Kidney (tissue), 14 donors: ENCODE results near the gene VPS35. TPM values are rescaled to one million over a fixed set of nuclear protein-coding genes. Genes with fewer than 3 reads are reported as not detected.

Source experiments
- DNase-seq, 5 donors: peaks; one replicate each; pipeline ENCODE4 v3.0.0-alpha.2; 2013 to 2020
- FAIRE-seq: peaks from 2 replicates; lab custom pipeline; 2012; peaks lifted over from hg19 to GRCh38; lab: Jason Lieb, UNC
- H3K27ac ChIP-seq, 2 donors: one replicate each; pipeline ENCODE4 v1.7.0; 2013; ENCODE audit warnings: low read depth in 2 of 2, low read length in 2 of 2, inconsistent platforms in 1 of 2
- H3K27me3 ChIP-seq: one replicate; pipeline ENCODE4 v1.7.1; 2013; ENCODE audit warnings: low read length, inconsistent platforms; ENCODE audit not compliant: control insufficient read depth, insufficient read depth
- H3K36me3 ChIP-seq, 3 donors: one replicate each; pipeline versions ENCODE4 v1.7.0 to v1.7.1; 2013; ENCODE audit warnings: low read length in 3 of 3, control low read depth in 1 of 3, inconsistent platforms in 1 of 3; ENCODE audit not compliant: insufficient read depth in 3 of 3, control insufficient read depth in 2 of 3
- H3K4me1 ChIP-seq, 3 donors: one replicate each; pipeline versions ENCODE4 v1.7.0 to v1.7.1; 2013; ENCODE audit warnings: low read length in 3 of 3, inconsistent platforms in 1 of 3, low read depth in 1 of 3; ENCODE audit not compliant: control insufficient read depth in 2 of 3, insufficient read depth in 2 of 3
- H3K4me3 ChIP-seq, 3 donors: one replicate each; pipeline versions ENCODE4 v1.7.0 to v1.8.1; 2013; ENCODE audit warnings: low read length in 3 of 3, control low read depth in 1 of 3, inconsistent platforms in 1 of 3
- H3K9ac ChIP-seq, 3 donors: one replicate each; pipeline versions ENCODE4 v1.7.0 to v1.7.1; 2013; ENCODE audit warnings: low read length in 3 of 3, control low read depth in 1 of 3, inconsistent platforms in 1 of 3
- H3K9me3 ChIP-seq, 3 donors: one replicate each; pipeline versions ENCODE4 v1.7.0 to v1.7.1; 2013; ENCODE audit warnings: low read length in 3 of 3, control low read depth in 1 of 3, inconsistent platforms in 1 of 3; ENCODE audit not compliant: control insufficient read depth in 2 of 3, insufficient read depth in 1 of 3
- intact Hi-C: fragments of 100-400 bp; cut with DNase I; formaldehyde crosslinking; loops from one replicate; pipeline ENCODE4 v1.11.1; 2022
- polyA plus RNA-seq: library from polyadenylated mRNA; stranded (reverse); fragments of 350-450 nt; fragmentation: Illumina TruSeq; extraction: RNeasy Lipid Tissue Mini Kit (QIAGEN cat#74804); gene quantifications from one replicate; pipeline ENCODE4 v1.2.3, GENCODE V29; 2014; ENCODE audit warnings: low read depth, low replicate concordance; ENCODE audit not compliant: insufficient read depth
- total RNA-seq: library from RNA; stranded (reverse); fragmentation: NEBNext Ultra II Directional; extraction: Animal tissue kit (Norgen Biotek cat#: 25700); gene quantifications from one replicate; pipeline ENCODE4 v1.2.1, GENCODE V29; 2021
- TF ChIP-seq, protein P1 (sequence below): IDR thresholded peaks from 3 replicates; pipeline ENCODE4 v1.5.1; 2012; ENCODE audit warnings: mild to moderate bottlenecking, moderate library complexity, borderline replicate concordance; ENCODE audit not compliant: insufficient read depth; ENCODE audit errors: extremely low read depth
- donor health status: control.
- donor health status: control.
- donor health status: control.
- donor health status: control.
- donor health status: control.
- donor health status: DM: yes; HTN: yes; CAD: no.
- donor health status: Normal renal cell carcinoma (clear cell type).

VPS35 gene
- total and polyA plus RNA-seq, 2 donors from 2014 or later = 31.8 to 96.7 TPM

DNA sequence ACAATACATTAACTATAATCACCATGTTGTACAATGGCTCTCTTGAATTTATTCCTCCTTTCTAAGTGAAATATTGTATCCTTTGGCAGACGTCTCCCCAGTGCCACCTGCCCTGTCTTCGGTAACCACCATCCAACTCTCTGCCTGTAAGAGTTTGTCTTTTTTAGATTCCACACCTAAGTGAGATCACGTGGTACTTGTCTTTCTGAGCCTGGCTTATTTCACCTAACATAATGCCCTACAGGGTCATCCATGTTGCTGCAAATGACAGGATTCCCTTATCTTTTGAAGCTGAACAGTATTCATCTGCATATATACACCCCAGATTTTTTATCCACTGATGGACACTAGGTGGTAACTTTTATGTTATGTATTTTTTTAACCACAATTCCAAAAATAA is 24.7 kb upstream of the VPS35 start:
- Histone ChIP-seq H3K9ac (no peak overlapping the region), H3K4me1 (no peaks in the 10 kb centered on the region), H3K36me3 (no peaks in the 10 kb centered on the region), H3K27ac (no peak overlapping the region), H3K9me3 (no peaks in the 10 kb centered on the region), H3K4me3 (no peak overlapping the region), H3K27me3 (no peaks in the 10 kb centered on the region)
- TF ChIP-seq, protein P1, sequence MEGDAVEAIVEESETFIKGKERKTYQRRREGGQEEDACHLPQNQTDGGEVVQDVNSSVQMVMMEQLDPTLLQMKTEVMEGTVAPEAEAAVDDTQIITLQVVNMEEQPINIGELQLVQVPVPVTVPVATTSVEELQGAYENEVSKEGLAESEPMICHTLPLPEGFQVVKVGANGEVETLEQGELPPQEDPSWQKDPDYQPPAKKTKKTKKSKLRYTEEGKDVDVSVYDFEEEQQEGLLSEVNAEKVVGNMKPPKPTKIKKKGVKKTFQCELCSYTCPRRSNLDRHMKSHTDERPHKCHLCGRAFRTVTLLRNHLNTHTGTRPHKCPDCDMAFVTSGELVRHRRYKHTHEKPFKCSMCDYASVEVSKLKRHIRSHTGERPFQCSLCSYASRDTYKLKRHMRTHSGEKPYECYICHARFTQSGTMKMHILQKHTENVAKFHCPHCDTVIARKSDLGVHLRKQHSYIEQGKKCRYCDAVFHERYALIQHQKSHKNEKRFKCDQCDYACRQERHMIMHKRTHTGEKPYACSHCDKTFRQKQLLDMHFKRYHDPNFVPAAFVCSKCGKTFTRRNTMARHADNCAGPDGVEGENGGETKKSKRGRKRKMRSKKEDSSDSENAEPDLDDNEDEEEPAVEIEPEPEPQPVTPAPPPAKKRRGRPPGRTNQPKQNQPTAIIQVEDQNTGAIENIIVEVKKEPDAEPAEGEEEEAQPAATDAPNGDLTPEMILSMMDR = no peak
- intact Hi-C loops = no loop called here
- FAIRE-seq (no peak), DNase-seq (no peak)

DNA sequence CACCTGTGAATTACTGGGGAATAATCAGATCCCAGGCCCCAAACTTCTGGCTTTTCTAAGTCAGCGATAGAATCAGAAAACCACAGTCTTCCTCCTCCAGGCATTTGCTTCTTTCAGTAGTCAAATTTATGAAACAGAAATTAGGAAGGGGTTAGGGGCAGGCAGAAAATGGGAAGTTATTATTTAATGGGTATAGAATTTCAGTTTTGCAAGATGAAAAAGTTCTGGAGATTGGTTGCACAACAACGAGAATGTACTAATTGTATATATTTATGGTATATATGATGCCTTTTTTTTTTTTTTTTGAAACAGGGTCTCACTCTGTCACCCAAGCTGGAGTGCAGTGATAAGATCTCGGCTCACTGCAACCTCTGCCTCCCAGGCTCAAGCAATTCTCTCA is 23.9 kb upstream of the VPS35 start:
- H3K9ac ChIP-seq = no peak overlapping the region
- TF ChIP-seq, protein P1 = no peak
- intact Hi-C loops = no loop called here
- no peak overlapping the region for H3K4me3 ChIP-seq
- FAIRE-seq = no peak
- H3K4me1 ChIP-seq = no peaks in the 10 kb centered on the region
- no peaks in the 10 kb centered on the region for H3K9me3 ChIP-seq
- H3K27me3 ChIP-seq = no peaks in the 10 kb centered on the region
- no peak overlapping the region for H3K27ac ChIP-seq
- H3K36me3 ChIP-seq = no peaks in the 10 kb centered on the region
- DNase-seq = no peak

DNA sequence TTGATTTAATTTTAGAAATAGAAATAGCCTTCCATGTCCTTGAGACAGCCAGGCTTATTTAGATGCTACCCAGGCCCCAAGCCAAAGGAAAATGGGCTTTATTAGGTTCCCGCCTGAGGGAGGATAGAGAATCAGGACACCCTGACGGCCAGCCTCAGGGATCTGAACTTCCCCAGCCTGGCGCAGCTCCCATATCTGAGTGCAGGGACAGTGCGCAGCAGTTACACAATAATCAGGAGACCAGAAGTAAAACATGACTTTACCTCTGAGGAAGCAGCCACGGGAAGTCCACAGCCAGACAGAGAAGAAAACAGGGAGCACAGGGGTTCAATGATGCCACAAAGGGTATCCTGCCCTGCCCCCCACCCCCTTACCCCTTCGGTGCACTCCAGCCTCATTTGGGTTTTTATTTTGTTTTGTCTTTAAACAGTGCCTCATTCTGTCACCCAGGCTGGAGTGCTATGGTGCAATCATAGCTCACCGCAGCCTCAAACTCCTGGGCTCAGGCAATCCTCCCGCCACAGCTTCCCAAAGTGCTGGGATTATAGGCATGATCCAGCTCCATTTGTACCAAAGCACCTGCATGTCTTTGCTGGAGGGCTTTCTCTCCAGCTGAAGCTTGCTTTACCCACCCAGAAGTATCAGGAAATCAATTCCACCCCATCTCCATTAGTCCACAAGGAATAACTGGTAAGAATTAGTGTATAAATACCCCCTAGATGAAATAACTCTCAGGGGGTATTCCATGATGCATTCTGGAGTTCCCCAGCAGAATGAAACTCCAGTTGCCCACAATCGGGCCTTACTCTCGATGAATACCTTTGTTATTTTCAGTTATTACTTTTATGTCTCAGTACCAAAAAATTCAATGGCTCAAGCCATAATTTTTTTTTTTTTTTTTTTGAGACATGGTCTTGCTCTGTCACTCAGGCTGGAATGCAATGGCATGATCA is 22.4 kb upstream of the VPS35 start:
- DNase-seq (no peak), FAIRE-seq (no peak)
- H3K9ac ChIP-seq = no peak overlapping the region
- no peaks in the 10 kb centered on the region for H3K36me3 ChIP-seq
- no peak overlapping the region for H3K27ac ChIP-seq
- intact Hi-C loops = no loop called here
- H3K4me1 ChIP-seq = no peaks in the 10 kb centered on the region
- no peaks in the 10 kb centered on the region for H3K9me3 ChIP-seq
- no peaks in the 10 kb centered on the region for H3K27me3 ChIP-seq
- TF ChIP-seq, protein P1 = no peak
- H3K4me3 ChIP-seq = no peak overlapping the region
